ENCODE data around the gene PRPSAP2. TPM values are rescaled to one million over a fixed set of nuclear protein-coding genes. Genes with fewer than 3 reads are reported as not detected.
"Not testable (repeated sequence)": the region's sequence is repeated elsewhere in the genome, so short reads cannot be mapped to it uniquely, and the experiment has no call there.

The PRPSAP2 gene
- total RNA-seq (30.6 TPM), polyA plus RNA-seq (ENCODE audit: insufficient read depth, low read depth, low replicate concordance) (32.0 TPM)
- long read RNA-seq, donor 1, transcript PRPSAP2-201 (12 exons, 1,910 nt), result major isoform, 6 of 12 reads
- long read RNA-seq, donor 1, partial matches to known transcripts, result 6 of 12 reads
- long read RNA-seq, donor 1, other reads (novel, unspliced or antisense), result 0 of 12 reads
- long read RNA-seq, donor 2, transcript PRPSAP2-201 (12 exons, 1,910 nt), result major isoform, 5 of 16 reads
- long read RNA-seq, donor 2, partial matches to known transcripts, result 5 of 16 reads
- long read RNA-seq, donor 2, other reads (novel, unspliced or antisense), result 5 of 16 reads
- long read RNA-seq, donor 3, partial matches to known transcripts, result 8 of 12 reads
- long read RNA-seq, donor 3, other reads (novel, unspliced or antisense), result 0 of 12 reads
- long read RNA-seq, donor 4, transcript PRPSAP2-201 (12 exons, 1,910 nt), result major isoform, 6 of 6 reads
- long read RNA-seq, donor 4, partial matches to known transcripts, result 0 of 6 reads
- long read RNA-seq, donor 4, other reads (novel, unspliced or antisense), result 0 of 6 reads
- long read RNA-seq, donor 5, result 0 reads
- long read RNA-seq, donor 6, transcript PRPSAP2-201 (12 exons, 1,910 nt), result major isoform, 10 of 16 reads
- long read RNA-seq, donor 6, partial matches to known transcripts, result 0 of 16 reads
- long read RNA-seq, donor 6, other reads (novel, unspliced or antisense), result 5 of 16 reads
- long read RNA-seq, donor 7, transcript PRPSAP2-201 (12 exons, 1,910 nt), result major isoform, 8 of 19 reads
- long read RNA-seq, donor 7, partial matches to known transcripts, result 2 of 19 reads
- long read RNA-seq, donor 7, other reads (novel, unspliced or antisense), result 9 of 19 reads
- long read RNA-seq, donor 8, partial matches to known transcripts, result 0 of 1 reads
- long read RNA-seq, donor 8, other reads (novel, unspliced or antisense), result 0 of 1 reads
- long read RNA-seq, donor 9, transcript PRPSAP2-201 (12 exons, 1,910 nt), result major isoform, 5 of 5 reads
- long read RNA-seq, donor 9, partial matches to known transcripts, result 0 of 5 reads
- long read RNA-seq, donor 9, other reads (novel, unspliced or antisense), result 0 of 5 reads
- long read RNA-seq, donor 10, transcript PRPSAP2-201 (12 exons, 1,910 nt), result major isoform, 6 of 7 reads
- long read RNA-seq, donor 10, partial matches to known transcripts, result 0 of 7 reads
- long read RNA-seq, donor 10, other reads (novel, unspliced or antisense), result 0 of 7 reads

GRCh38 chr17:18857864-18858566 lies at the start of gene PRPSAP2:
TSS of gene PRPSAP2 (plus strand) at chr17:18858131. CDS start at chr17:18865834, 7,703 bp downstream.
- H3K27ac ChIP-seq (ENCODE audit: low read depth in 2 of 2, low read length in 2 of 2), result peak within 1 kb of the TSS; percentile 77 to 86
- FAIRE-seq (no peak), DNase-seq (peak; percentile 97 to 99 (median 97))
- intact Hi-C loops (cut with DNase I), result no loop called here
- H3K9ac ChIP-seq (ENCODE audit: low read length in 3 of 3), result peak within 1 kb of the TSS; percentile 52 to 83 (median 75)
- TF ChIP-seq CTCF (IDR thresholded peaks at IDR 0.05; ENCODE audit: borderline replicate concordance, extremely low read depth, insufficient read depth), result no peak
- no peaks in the 10 kb centered on the region for H3K27me3 ChIP-seq (ENCODE audit: control insufficient read depth, insufficient read depth, low read length)
- peaks cover 0 to 6% (median 0%) of the 10 kb centered on the region in 3 donors for H3K4me1 ChIP-seq (ENCODE audit: control insufficient read depth in 2 of 3, insufficient read depth in 2 of 3, low read depth in 1 of 3, low read length in 3 of 3)
- peak within 1 kb of the TSS; percentile 70 to 85 (median 81) for H3K4me3 ChIP-seq (ENCODE audit: low read length in 3 of 3)
- no peaks in the 10 kb centered on the region for H3K9me3 ChIP-seq (ENCODE audit: control insufficient read depth in 2 of 3, insufficient read depth in 1 of 3, low read length in 3 of 3)
- no peaks in the 10 kb centered on the region for H3K36me3 ChIP-seq (ENCODE audit: control insufficient read depth in 2 of 3, insufficient read depth in 3 of 3, low read length in 3 of 3)

GRCh38 chr17:18815924-18816323 lies 42.0 kb upstream of the PRPSAP2 start:
- H3K4me3 ChIP-seq (ENCODE audit: low read length in 3 of 3); DNase-seq; H3K9ac ChIP-seq (ENCODE audit: low read length in 3 of 3); H3K4me1 ChIP-seq (ENCODE audit: control insufficient read depth in 2 of 3, insufficient read depth in 2 of 3, low read depth in 1 of 3, low read length in 3 of 3); FAIRE-seq; intact Hi-C loops (cut with DNase I); H3K36me3 ChIP-seq (ENCODE audit: control insufficient read depth in 2 of 3, insufficient read depth in 3 of 3, low read length in 3 of 3); H3K27me3 ChIP-seq (ENCODE audit: control insufficient read depth, insufficient read depth, low read length); H3K9me3 ChIP-seq (ENCODE audit: control insufficient read depth in 2 of 3, insufficient read depth in 1 of 3, low read length in 3 of 3); H3K27ac ChIP-seq (ENCODE audit: low read depth in 2 of 2, low read length in 2 of 2): not testable (repeated sequence)

GRCh38 chr17:18816489-18817371 lies 41.2 kb upstream of the PRPSAP2 start:
- DNase-seq, result peak in 4 of 5 donors; percentile 31 to 88 (median 68)
- H3K9ac ChIP-seq (ENCODE audit: low read length in 3 of 3); H3K4me1 ChIP-seq (ENCODE audit: control insufficient read depth in 2 of 3, insufficient read depth in 2 of 3, low read depth in 1 of 3, low read length in 3 of 3); intact Hi-C loops (cut with DNase I); H3K9me3 ChIP-seq (ENCODE audit: control insufficient read depth in 2 of 3, insufficient read depth in 1 of 3, low read length in 3 of 3); H3K27ac ChIP-seq (ENCODE audit: low read depth in 2 of 2, low read length in 2 of 2); H3K36me3 ChIP-seq (ENCODE audit: control insufficient read depth in 2 of 3, insufficient read depth in 3 of 3, low read length in 3 of 3); H3K4me3 ChIP-seq (ENCODE audit: low read length in 3 of 3); H3K27me3 ChIP-seq (ENCODE audit: control insufficient read depth, insufficient read depth, low read length): not testable (repeated sequence)
- peak; percentile 97 for FAIRE-seq
- TF ChIP-seq CTCF (IDR thresholded peaks at IDR 0.05; ENCODE audit: borderline replicate concordance, extremely low read depth, insufficient read depth), result peak; percentile 62

DNA sequence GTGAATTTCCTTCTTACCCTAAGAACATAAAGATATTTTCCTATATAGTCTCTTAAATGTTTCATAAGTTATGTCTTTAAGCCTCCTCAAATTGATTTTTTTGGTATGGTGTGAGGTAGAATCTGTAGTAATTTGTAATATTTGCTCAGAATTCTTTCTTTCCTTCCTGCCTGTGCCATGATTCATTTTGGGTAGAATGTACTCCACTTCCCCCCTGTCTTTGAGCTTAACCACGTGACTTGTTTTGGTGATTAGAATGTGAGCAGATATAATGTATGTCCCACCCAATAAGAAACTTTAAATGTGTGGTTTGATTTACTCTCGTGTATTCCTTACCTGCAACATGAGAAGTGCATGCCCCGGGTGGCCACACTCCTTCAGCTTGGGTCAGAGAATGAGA lies 36.5 kb upstream of the PRPSAP2 start:
- H3K9ac ChIP-seq (ENCODE audit: low read length in 3 of 3); H3K4me3 ChIP-seq (ENCODE audit: low read length in 3 of 3); H3K36me3 ChIP-seq (ENCODE audit: control insufficient read depth in 2 of 3, insufficient read depth in 3 of 3, low read length in 3 of 3); H3K9me3 ChIP-seq (ENCODE audit: control insufficient read depth in 2 of 3, insufficient read depth in 1 of 3, low read length in 3 of 3); DNase-seq; H3K27ac ChIP-seq (ENCODE audit: low read depth in 2 of 2, low read length in 2 of 2); intact Hi-C loops (cut with DNase I); FAIRE-seq; H3K27me3 ChIP-seq (ENCODE audit: control insufficient read depth, insufficient read depth, low read length); H3K4me1 ChIP-seq (ENCODE audit: control insufficient read depth in 2 of 3, insufficient read depth in 2 of 3, low read depth in 1 of 3, low read length in 3 of 3): not testable (repeated sequence)

DNA sequence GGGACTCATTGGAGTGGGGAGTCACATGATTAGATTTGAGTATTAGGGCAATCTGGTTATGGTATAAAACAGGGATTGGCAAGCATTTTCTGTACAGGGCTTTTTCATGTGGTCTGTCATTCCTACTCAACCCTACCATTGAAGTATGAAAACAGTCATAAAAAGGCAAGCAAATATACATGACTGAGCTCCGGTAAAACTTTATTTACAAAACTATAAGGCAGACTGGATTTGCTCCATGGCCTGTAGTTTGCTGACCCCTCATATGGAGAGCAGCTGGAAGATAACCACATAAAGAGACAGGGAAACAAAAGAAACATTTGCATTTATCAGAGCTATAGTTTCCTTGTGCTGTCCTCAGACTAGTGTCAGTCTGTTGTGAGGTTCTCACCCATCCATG lies 30.3 kb upstream of the PRPSAP2 start:
- H3K4me3 ChIP-seq (ENCODE audit: low read length in 3 of 3); H3K4me1 ChIP-seq (ENCODE audit: control insufficient read depth in 2 of 3, insufficient read depth in 2 of 3, low read depth in 1 of 3, low read length in 3 of 3); intact Hi-C loops (cut with DNase I); H3K27me3 ChIP-seq (ENCODE audit: control insufficient read depth, insufficient read depth, low read length); FAIRE-seq; H3K9ac ChIP-seq (ENCODE audit: low read length in 3 of 3); H3K27ac ChIP-seq (ENCODE audit: low read depth in 2 of 2, low read length in 2 of 2); DNase-seq; H3K9me3 ChIP-seq (ENCODE audit: control insufficient read depth in 2 of 3, insufficient read depth in 1 of 3, low read length in 3 of 3); H3K36me3 ChIP-seq (ENCODE audit: control insufficient read depth in 2 of 3, insufficient read depth in 3 of 3, low read length in 3 of 3): not testable (repeated sequence)
